GM21381 (cell line): ENCODE data around the gene APIP.

Source experiments
- ATAC-seq: cut with Tn5 transposase; IDR thresholded peaks from one replicate; pipeline ENCODE4 v1.9.1; 2021; ENCODE audit warnings: mild to moderate bottlenecking, moderate library complexity; ENCODE audit not compliant: unreplicated experiment

APIP gene

DNA sequence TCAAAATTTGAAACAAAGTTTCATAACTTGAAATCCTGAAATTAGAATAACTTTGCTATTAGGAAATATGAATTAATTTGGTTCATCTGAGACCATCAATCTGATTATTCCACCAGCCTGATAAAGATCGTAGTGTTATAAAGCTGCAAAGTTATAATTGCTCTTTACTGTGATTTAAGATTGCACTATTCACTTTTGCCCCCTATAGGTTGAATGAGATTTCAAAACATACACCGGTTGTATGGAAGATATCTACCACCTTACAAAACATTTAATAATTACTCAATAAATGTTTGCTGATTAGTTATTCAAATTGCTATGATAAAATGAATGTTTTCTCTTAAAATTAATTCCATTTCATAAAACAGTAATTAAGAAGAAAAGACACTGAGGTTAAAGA, 26.1 kb downstream of the APIP start:
- no peak for ATAC-seq

DNA sequence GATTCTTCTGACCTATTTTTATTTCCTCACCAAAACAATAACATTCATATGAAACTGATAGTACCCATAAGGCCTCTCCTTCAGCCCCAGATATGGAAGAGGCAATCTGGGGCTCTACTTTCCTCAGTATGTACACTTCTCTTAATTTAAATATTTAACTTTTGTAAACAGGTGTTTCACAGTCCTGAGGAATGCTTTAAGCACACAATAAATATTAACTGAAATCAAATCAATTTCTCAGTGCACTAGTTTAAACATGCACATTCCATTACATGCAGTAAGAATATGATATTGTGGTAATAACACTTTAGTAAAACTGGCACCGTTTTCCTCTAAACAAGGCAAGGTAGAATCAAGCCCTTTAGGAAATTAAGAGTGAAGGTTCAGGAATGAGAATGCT, 28.9 kb downstream of the APIP start:
- no peak for ATAC-seq

DNA sequence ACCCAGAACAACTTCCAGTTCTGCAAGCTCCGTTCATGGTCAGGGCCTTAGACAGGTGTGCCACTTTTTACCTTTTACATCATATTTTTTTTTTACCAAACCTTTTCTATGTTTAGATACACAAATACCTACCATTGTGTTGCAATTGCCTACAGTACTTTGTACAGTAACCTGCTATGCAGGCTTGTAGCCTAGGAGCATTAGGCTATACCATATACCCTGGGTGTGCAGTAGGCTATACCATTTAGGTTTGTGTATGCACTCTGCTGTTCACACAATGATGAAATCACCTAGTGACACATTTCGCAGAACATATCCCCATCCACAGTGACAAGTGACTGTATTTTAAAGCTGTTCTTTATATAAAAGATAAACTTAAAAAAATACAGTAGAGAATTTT, 29.6 kb downstream of the APIP start:
- no peak for ATAC-seq

DNA sequence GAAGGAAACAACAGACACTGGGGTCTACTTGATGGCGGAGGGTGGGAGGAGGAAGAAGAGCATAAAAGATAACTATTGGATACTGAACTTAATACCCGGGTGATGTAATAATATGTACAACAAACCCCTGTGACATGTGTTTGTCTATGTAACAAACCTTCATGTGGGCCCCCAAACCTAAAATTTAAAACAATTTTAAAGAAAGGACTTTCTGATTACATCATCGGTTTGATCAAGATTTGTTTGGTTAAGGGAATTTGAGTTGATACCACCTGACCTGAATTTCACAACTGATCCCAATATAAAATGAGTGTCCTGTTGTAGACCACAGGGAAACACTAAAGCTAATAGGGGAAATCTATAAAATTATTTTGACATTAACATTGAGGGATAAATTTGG, 34.3 kb downstream of the APIP start:
- no peak for ATAC-seq

DNA sequence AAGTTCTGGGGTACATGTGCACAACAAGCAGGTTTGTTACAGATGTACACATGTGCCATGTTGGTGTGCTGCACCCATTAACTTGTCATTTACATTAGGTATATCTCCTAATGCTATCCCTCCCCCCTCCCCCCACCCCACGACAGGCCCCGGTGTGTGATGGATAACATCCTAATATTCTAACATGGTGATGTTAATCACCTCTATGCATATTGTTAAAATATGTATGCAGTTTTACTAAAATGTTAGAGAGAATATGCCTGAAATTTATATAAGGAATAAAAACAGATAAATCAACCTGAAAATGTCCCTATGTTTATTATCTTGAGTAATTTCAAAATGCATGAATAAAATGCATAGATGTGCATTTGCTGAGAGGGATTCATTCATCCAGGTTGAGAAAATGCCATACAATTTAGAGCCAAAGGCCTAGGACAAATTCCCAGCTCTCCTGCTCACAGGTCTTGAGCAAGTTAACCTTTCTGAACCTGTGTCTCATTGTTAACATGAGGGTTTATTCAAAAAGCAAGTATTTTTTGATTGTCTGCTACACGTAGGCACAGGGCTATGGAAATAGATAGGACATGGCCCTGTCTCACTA, 38.7 kb downstream of the APIP start:
- ATAC-seq, result no peak

DNA sequence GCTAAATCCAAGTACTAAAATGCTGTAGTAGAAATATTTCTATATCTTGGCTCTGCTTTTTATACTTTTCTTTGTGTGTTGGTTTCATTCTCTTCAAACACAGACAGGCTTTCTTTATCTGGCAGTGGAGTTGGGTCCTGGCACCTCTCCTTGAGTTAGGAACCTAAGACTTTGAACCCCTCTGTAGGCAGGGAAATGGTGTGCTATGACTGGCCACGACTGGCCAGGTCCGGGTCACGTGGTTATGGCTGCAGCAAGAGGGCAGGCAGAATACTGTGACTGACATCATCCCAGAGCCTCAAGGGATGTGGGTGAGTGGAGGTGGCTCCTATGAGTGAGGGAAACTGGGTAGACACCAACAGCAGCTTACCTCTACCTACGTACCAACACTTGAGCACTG, 42.0 kb downstream of the APIP start:
- no peak for ATAC-seq

DNA sequence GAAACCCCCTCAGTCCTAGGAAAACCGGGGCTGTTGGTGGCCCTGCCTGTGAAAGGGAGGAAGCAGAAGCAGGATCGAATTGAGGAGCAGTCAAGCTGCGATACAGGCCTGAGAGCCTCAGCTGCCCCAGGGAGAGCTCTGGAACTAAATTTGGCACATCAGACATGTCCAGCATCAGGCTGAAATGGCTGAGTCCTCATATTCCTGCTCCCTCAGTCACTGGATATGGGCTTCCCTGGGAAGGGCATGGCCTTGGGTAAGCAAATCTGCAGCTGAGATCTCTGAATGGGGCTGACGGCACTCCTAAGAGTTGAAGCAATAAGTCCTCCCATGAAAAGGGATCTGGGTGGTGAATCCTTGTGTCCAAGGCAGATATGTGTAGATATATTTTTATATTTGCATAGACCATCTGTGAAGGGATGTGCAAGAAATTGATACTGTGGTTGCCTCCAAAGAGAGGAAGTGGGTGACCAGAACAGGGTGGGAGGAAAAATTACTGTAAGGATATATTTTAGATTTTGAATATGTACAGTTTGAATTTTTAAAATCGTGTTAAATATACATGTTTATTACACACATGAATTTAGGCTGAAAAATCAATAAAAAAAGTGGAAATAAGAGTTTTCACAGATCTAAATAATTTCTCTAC, 45.5 kb downstream of the APIP start:
- ATAC-seq, result no peak

DNA sequence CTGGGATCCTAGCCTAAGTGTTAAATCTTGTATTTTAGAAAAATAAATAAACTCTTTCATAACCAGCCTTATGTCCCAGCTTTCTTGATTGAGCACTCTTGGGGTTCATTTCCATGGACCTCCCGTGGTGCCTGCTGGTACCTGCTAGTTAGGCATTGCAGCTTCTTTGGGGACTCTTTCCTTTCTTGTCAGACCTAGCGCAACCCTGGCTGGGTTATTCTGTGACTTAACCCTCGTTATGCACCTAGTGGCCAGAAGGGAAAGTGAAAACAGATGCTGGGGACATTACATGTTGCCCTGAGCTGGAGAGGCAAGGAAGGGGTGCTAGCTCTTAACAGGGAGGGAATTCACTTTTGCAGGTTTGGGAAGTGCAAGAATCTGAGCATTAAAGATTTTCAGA, 46.8 kb downstream of the APIP start:
- ATAC-seq, result no peak

DNA sequence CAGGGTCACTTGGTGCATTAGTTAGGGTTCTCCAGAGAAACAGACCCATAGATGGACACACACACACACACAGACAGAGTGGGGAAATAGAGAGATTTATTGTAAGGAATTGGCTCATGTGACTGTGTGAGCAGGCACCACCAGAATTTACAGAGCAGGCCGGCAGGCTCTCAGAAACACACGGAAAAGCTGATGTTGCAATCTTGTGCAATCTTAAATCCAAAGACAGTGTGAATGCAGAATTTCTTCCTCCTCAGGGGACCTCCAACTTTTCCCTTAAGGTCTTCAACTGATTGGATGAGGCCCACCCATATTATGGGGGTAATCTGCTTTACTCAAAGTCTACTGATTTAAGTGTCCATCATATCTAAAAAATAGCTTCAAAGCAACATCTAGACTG, 49.8 kb downstream of the APIP start:
- no peak for ATAC-seq

DNA sequence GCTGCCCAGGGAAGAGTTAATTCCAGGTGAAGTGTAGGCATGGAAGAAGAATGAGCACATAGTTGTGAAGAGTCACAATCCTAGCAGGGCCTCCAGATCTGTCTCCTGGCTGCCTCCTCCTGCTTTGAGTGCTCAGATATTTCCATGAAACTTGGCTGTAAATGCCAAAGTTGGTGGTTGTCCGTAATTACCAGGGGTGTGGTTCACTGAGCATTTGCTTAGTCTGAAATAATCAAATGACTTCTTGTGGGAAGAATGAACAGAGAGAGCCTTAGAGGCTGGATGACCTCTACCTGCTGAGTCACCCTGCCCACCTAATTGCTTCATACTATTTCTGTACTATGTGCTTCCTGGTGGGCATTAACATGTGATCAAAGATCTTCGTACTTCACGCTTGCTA, 50.9 kb downstream of the APIP start:
- no peak for ATAC-seq

DNA sequence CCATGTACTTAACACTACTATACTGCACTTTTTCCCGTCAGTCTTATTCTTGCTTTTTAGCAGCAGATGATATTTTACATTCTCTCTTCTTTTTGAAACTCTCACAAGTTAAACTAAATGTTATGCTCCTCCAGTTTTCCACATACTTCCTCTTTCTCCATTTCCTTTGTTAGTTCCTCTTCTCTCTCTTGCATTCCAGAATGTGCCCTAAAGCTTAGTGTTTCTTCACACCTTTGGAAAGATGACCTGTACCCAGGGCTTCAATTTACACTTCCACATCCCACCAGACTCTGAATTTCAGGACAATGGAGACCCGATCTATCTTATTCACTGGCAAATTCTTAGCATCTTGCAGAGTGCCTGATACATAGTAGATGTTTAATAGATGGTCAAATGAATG, 51.8 kb downstream of the APIP start:
- ATAC-seq, result no peak

DNA sequence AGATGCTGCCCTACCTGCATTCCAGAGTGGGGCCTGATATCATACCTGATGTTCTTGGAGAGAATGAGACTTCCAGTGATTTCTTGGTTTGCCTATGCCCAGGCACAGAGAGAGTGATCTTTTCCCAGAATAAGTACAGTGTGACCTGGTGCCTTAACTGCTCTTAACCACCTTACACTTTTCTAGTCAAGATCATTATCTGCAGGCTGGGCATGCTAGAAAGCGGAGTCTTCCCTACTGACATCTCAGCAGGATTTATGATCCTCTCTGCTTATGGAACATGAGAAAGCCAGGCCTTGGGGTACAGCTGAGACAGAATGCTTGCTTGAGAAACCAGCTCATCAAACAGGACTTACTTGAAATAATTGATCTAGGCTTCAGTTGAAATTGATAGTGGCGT, 53.1 kb downstream of the APIP start:
- ATAC-seq, result no peak

DNA sequence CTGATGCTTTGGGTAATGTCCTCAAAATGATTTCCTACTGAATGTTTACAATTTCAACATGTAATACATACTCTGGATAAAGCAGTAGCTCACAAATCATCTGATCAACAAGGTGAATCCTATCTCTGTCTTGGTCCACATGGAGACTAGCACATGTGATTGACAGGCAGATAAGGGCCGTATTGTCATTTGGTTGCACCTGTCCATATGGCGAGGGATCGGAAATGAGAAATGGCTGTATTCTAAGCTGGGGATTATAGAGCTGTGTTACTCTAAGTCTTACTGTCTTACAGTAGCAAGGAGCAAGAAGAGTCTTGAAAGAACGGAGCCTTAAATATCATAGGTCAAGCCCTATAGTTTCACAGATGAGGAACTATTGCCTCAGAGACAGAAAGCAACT, 55.7 kb downstream of the APIP start:
- no peak for ATAC-seq

DNA sequence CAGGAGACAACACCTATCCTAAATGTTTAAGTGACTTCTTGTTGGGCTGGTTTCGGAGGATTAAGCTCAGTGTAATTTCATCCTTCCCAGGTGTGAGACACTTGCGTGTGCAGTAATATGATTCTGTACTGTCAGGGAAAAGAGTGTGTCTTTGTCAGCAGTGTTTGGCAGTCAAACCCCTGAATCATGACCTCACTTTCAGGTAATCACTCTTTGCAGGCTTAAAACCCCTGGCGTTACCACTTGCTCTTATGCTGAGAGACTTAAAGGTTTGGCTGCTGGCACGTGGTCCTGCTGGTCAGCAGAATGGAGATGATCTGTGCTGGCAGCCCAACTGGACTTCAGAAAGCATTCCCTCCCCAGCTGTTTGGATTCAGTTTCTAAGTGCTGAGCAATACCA, 56.1 kb downstream of the APIP start:
- no peak for ATAC-seq

DNA sequence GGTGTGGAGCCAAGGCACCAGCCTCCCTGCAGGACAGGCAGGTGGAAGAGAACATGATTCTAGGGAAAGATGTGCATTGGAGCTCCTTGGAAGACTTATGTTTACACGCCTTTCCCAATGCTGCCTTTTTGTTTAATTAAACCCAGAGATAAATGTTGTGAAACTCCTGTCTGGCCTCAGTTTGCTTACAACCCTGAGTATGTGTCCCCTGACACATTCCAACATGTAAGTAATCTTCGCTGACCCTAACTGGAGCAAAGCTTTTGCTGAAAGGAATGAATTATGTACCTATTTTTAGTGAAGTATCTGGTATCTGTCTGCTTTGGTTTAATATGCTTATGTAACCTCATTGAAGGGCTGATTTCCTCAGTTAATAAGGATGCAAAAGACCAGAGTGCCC, 56.7 kb downstream of the APIP start:
- no peak for ATAC-seq

DNA sequence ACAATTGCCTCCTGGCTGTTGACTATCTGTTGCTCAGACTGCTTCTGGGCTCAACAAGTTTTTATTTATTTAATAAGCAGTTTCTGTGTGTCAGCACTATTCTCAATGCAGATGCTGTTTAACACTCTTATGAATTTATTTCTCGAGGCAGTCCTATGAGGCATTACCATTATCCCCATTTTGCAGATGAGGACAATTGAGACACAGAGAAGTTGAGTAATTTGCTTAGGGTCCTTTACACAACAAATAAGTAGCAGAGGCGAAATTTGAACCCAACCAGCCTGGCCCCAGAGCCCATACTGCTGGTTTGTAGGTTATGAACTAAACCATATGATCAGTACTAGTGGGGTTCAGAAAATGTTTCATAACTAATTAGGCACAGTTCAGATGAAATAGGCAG, 58.7 kb downstream of the APIP start:
- ATAC-seq, result no peak

DNA sequence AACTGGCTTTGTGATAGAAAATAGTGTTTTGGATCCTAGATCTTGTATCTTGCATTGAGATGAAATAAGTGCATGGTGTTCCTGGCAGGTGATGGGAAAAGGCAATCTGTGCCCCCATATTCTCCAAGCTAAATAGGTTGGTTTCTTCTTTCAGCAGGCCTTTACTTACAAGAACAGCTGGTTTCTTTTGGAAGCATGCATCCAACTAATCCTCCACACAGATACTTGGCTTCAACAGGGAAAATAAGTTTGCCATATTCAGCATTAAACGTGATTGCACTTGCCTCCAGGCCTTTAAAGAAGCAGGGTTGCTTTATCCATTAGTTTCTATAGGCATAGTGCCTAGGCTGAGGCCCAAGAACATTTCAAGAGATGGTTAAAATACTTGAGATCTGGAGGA, 59.9 kb downstream of the APIP start:
- no peak for ATAC-seq

DNA sequence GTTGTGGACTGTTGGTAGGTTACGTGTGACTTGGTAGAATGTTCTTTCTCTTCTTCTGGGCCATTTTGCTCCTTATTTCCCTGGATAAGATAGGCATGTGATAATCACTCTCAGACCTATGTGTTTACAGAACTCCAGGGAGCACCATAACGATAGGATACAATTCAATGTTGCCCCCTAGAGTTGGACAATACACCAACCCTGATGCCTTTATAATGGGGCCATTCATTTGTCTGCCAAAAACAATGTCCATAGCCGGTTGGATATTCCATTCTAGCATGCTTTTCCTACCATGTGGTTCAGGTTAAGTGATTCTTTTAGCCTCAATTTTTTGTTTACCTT, 60.5 kb downstream of the APIP start:
- ATAC-seq, result no peak

DNA sequence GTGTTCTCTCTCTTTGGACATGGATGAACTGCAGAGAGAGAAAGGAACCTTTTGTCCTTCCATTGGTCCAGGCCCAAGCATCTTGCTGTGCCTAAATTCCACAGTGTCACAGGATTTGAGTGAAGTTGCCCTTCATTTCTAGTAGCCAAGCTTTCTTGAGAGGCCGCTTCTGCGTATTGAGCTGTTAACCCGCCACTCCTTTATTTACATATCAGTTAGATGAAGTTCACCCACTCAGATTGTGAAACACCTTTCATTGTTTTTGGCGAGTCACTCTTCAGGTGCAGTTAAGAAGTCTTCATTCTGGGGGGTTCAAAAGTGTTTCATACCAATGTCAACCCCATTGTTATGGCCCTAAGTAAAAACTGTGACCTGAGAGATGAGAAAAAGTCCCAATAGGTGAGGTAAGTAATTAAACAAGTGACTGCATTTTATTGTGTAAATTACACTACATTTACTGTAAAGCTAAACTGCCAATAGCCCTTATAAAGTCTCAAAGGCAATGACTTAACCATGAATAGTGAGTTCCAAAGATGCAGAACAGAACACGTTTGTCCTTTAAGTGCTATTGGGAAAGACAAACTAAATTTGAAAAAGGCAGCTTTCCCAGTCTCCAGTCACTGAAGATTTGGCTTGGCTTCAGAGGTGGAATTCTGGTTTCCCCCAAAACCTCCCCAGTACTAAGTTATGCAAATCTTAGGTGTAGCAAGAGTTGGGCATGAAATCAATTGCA, 61.0 kb downstream of the APIP start:
- ATAC-seq, result no peak

DNA sequence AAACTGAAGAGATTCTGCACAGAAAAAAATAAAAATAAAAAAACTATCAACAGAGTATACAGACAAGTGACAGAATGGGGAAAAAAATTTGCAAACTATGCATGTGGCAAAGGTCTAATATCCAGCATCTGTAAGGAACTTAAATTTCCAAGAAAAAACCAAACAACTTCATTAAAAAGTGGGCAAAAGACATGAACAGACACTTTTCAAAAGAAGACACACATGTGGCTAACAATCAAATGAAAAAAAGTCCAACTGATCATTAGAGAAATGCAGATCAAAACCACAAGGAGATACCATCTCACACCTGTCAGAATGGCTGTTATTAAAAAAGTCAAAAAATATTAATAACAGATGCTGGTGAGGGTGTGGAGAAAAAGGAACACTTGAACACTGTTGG, 64.3 kb downstream of the APIP start:
- ATAC-seq, result no peak

DNA sequence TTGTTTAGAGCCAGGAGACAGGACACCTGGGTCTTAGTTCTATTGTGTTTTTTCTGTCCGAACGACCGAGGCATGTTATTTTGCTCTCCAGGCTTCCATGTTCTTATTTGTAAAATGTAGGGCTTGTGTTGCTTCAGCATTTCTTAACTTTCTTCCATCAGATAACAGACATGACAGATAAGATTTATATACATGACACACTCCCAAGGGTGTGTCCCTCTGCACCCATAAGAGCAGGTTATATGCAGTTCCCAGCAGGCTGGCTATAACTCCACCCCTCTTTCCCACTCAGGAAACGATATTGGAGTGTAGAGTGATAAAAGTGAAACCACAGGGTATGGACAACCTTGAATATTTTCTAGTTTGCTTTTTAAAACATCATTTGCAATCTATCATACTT, 65.8 kb downstream of the APIP start:
- ATAC-seq, result no peak

DNA sequence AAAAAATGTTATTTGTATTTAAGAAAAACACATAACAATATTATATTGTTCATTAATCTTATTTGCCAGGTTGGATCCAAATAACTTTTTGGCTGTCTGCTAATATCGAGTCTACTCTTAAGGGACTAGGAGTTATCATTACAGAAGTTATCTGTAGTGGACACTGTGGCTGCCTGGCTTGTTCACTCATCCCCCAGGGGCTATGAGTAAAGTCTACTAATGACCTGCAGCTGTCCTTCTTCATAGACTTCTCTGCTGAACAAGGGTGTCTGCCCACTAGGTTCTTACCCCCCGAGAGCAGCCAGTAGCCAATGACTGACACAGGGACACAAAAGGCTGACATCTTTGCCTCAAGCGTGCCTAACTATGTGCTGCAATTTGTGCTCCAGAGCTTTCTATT, 69.7 kb downstream of the APIP start:
- ATAC-seq, result no peak
